GOT3 (cell line): ENCODE results near the gene MMP24OS.

Experiments
- DNase-seq: peaks from one replicate; lab custom pipeline; 2025; ENCODE audit warnings: mixed read lengths; lab: John Stamatoyannopoulos, UW

Gene MMP24OS

DNA sequence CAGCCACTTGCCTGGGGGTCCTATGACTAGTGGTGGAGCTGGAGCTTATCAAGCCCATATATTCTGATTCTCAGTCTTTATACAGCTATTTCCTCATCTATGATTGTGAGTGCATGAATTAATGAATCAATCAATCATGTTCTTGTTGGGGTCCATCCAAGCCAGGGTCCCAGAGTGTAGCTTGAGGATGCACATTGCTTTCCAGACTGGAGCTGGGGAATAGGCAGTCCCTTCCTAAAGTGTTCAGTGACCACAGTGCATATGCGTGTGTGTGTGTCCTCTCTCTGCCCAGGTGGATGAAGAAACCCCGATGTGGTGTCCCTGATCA is 26.3 kb downstream of the MMP24OS start:
- DNase-seq, result no peak

DNA sequence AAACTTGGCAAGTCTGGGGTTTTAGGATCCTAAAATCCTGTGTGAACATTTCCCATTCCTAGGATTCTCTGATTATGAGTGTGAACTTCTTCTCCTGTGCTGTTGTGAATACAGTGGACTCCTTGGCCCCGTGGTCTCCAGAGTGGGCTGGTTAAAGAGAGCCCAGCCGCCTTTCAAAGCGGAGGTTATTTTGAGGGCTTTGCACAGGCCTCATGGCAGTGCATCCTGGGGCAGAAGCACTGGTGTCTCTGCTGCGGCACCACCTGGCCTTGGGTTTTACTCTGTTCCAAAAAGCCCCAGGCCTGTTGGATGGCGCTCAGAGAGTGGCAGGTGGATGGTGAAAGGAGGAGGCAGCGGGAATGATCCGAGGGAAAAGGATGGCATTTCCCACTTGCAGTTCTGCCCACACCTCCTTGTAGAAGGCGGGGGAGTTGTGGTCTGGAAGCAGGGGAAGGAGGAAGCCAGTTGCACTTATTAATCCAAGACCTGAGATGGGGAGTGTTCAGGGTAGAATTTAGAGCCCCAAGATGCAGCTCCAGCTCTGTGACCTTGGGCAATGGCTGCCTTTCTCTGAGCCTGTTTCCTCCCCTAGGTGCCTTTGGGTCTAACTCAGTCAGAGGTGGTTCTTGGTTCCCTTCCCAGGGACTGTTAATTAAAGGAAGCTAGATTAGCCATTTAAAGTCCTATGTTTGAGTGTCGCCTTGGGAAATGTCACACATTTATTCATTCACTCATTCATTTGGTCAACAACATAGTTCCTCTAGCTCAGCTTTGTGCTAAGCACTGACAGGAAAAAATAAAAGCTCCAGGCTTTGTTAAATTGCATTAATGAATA is 29.1 kb downstream of the MMP24OS start:
- DNase-seq, result no peak

DNA sequence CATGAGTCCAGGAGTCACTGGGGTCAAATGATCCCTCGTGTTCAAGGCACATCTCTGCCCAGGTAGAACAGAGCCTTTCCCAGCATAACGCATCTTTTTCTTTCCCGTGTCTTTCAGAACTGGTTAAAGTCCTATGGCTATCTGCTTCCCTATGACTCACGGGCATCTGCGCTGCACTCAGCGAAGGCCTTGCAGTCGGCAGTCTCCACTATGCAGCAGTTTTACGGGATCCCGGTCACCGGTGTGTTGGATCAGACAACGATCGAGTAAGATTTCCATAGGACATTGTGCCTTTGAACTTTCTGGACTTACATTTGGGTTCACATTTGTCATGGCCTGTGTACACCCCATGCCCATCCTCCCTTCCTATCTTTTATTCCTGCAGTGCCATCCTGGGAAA is 31.2 kb downstream of the MMP24OS start:
- DNase-seq, result no peak

DNA sequence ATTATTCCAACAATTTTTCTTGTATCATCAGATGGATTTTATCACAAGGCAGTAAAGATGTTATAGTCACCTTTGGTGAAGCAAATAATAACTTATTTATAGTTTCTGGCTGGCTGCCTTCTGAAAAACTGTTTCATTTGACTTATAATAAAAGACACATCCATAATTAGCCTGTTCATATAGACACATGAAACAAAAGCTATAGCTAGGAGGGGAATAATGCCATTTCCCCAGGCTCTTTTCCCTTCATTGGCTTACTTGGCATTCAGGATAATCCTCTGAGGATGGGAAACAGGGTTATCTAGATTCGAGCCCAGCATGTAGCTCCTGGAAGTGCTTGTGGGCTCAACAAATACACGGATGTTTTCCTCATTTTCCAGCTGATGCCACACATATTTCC is 33.9 kb downstream of the MMP24OS start:
- no peak for DNase-seq

DNA sequence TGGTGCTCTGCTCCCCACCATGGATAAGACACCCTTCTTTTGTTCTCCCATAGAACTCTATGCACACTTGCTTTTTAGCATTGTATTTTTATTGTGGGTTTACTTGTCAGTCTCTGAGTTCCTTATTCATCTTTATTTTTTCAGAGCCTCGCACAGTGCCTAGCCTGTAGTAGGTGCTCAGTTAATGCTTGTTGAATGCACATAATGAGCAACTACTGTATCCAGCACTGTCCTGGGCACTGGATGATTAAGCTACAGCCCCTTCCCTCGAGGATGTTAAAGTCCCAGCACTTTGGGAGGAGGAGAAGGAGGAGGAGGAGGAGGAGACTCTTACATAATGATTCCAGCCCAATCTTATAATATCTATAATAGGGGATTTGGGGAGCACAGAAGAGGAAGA is 34.6 kb downstream of the MMP24OS start:
- DNase-seq, result no peak

DNA sequence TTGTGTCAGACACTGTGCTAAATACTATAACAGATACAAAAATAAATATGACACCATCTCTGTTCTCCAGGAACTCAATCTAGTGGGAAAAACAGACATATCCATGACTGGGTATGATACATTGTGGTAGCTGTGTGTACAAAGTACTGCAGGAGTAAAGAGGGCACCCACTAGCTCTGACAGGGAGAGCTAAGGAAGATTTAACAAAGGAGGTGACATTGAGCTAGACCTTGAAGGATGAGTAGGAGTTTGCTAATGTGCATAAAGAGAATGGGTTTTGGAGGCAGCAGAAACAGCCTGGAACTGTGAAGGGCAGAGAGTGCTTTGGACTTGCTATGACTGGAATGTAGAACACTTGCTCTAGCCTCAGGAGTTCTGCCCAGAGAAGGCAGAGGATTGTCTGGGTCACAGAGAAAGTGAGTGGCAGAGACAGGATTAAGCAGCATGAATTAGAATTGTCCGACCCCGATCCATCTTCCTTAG is 37.1 kb downstream of the MMP24OS start:
- no peak for DNase-seq

DNA sequence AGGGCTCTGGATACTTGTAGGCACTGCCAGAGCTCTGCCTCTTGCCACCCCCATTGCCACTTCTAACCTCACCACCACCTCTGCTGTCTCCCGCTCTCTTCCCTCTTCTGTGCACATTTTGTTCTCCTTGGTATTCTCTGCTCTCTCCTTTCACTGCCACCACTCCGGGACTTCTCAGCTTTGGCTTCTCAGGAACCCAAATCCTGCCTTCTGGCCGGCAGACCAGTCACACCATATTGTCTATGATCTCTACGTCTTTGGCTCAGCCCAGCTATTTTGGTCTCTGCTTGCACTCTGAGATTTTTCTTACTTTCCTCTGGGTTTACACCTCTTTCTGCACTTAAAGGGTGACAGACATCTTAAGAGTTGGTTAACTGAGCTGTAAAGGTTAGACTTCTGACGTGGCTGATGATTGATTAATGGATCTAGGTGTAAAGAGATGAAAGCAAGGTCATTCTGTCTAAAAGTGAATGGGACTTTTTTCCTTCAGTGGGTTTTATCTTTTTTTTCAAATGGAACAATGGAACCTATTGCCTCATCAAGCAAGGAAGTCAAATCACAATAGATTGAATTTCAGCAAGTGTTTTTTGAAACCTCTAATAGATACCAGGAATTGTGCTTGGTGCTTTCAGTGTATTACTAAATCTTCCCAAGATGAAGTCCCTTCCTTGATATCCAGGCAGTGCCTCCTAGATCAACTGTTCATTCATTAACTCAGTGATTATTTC is 37.7 kb downstream of the MMP24OS start:
- no peak for DNase-seq

DNA sequence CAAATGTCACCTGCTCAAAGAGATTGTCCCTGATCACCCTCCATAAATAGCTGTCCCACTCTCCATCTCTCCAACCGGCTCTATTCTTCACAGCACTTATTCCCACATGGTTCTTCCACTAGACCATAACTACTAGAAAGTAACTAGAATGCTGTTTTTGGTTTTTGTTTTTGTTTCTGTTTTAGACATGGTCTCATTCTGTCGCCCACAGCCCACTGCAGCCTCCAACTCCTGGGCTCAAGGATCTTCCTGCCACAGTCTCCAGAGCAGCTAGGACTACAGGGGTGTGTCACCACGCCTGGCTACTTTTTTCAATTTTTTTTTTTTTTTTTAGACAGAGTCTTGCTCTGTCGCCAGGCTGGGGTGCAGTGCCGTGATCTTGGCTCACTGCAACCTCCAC is 39.2 kb downstream of the MMP24OS start:
- DNase-seq, result no peak

DNA sequence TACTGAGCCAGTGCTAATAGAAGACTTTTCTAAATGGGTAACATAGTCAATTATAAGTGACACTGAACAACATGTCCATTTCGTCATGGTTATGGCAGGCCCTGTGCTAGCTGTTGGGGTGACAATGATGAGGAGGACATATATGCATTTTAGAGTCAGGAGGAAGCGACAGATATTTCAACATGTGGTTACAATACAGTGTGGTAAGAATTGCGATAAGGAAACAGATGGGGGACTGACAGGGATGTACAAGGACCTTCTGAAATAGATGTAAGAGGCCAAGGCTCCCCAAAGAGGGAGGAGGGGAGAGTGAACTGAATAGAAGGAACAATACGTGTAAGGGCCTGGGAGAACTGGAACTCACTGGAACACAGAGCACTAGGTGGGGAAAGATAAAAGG is 39.8 kb downstream of the MMP24OS start:
- DNase-seq, result no peak

DNA sequence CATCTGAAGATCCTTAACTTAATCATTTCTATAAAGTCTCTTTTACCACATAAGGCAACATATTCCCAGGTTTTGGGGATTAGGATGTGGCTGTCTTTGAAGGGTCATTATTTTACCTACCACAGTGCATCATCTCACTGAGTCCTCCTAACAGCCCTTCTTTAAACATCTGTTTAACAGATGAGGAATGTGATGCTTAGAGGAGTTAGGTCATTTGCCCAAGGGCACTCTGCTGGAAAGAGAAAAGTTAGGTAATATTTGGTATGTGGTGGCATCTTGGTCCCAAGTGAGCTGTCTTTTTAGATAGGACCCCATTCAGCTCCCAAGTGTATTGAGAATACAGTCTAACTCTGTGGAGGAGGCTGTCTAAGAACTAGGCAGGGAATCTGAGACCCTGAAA is 40.4 kb downstream of the MMP24OS start:
- DNase-seq, result no peak

DNA sequence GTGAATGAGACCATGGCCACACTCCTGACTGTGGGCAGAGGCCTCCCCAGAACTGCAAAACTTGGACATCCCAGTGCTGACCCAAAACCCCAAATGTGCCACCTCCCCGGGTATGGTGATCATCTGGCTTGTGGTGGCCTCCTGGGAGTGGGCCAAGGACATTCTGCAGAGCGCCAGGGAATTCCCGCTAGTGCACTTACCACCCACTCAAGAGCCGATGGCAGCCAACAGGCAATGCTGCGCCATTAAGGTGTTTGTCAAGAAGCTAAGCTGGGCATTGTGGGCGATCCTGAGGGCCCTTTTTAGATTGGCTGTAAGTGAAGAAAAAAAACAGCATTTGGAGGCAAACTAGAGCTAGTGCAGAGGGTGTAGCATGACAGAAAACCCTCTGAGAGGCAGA is 42.0 kb downstream of the MMP24OS start:
- no peak for DNase-seq

DNA sequence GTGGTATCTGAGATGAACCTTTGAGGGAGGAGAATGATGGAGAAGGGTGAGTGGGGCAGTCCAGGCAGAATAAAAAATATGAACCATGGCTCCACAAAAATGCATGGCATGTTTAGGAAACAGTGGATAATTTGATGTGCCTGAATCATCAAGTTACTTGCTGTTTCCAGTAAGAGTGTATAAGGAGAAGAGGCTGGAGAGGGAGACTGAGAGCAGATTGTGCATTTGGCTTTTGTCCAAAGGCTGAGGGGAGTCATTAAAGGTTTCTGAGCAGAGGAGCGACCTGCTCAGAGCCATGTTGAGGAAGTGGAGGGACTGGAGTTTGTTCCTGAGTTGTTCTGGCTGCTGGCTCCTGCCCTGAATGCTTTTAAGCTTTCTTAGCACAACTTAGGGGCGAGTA is 45.3 kb downstream of the MMP24OS start:
- DNase-seq, result no peak

DNA sequence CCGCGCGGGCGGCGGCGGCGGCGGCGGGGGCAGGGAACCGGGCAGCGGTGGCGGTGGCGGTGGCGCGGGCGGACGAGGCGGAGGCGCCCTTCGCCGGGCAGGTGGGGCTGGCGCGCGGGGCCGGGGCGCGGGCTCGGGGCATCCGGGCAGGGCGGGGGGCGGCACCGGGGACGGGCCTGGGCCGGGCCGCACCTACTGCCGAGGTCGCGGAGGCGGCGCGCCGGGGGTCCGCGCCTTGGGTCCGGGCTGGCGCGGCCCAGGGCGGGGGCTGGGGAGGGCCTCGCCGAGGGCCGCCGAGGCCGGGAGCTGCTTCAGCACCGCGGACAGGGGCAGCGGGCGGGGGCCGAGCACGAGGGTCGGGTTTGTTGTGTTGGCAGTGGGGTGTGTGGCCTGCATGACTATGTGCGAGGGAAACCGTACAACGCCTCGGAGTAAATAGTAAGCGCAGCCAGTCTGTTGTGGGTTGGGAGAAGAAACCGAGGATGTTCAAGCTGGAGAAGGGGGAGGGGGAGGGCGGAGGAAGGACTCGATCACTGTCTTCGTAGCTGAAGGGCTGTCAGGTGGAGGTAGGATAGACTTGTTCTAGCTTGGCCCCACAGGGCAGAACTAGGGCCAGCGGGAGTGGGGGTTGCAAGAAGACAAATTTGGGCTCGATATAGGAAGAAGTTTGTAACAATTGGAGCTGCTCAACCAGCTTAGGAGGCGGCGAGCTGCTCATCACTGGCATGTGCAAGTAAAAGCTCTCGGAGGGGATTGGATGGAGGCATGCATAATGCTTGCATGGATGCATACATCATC is 50.8 kb downstream of the MMP24OS start:
- DNase-seq, result no peak
